HG03159 (cell line): ENCODE data around the gene ARHGEF4.
"Not testable (repeated sequence)": the region's sequence is repeated elsewhere in the genome, so short reads cannot be mapped to it uniquely, and the experiment has no call there.

ENCODE experiments used
- ATAC-seq: cut with Tn5 transposase; IDR thresholded peaks from one replicate; pipeline ENCODE4 v1.9.1; 2021; ENCODE audit warnings: mild to moderate bottlenecking, moderate library complexity; ENCODE audit not compliant: unreplicated experiment

Gene ARHGEF4

GRCh38 chr2:130966149-130966774, 129.5 kb downstream of the ARHGEF4 start:
- ATAC-seq, result no peak

GRCh38 chr2:130966775-130967490, 130.2 kb downstream of the ARHGEF4 start:
- no peak for ATAC-seq

- ATAC-seq, result peak; percentile 82
These were observed 135.7 kb downstream of the ARHGEF4 start for GRCh38 chr2:130972410-130972809.

- no peak for ATAC-seq
These were observed 139.0 kb downstream of the ARHGEF4 start for GRCh38 chr2:130975729-130976128.

- ATAC-seq, result no peak
These were observed 140.0 kb downstream of the ARHGEF4 start for GRCh38 chr2:130976591-130977237.

- ATAC-seq, result no peak
These were observed 140.8 kb downstream of the ARHGEF4 start for GRCh38 chr2:130977461-130978050.

GRCh38 chr2:130981667-130982066, 145.0 kb downstream of the ARHGEF4 start:
- ATAC-seq, result no peak

GRCh38 chr2:130985206-130985780, 148.6 kb downstream of the ARHGEF4 start:
- no peak for ATAC-seq

GRCh38 chr2:130985831-130986649, 149.3 kb downstream of the ARHGEF4 start:
- ATAC-seq, result no peak

GRCh38 chr2:130986890-130987493, 150.3 kb downstream of the ARHGEF4 start:
- no peak for ATAC-seq

- no peak for ATAC-seq
These were observed 151.1 kb downstream of the ARHGEF4 start for GRCh38 chr2:130987519-130988425.

GRCh38 chr2:130991446-130991845, 154.7 kb downstream of the ARHGEF4 start:
- ATAC-seq, result not testable (repeated sequence)

GRCh38 chr2:130992003-130992402, 155.3 kb downstream of the ARHGEF4 start:
- not testable (repeated sequence) for ATAC-seq

- ATAC-seq, result no peak
These were observed 160.0 kb downstream of the ARHGEF4 start for GRCh38 chr2:130996691-130997090.

- ATAC-seq, result no peak
These were observed 160.5 kb downstream of the ARHGEF4 start for GRCh38 chr2:130997198-130997597.

GRCh38 chr2:130998561-130998960, 161.8 kb downstream of the ARHGEF4 start:
- no peak for ATAC-seq

GRCh38 chr2:131004446-131005209, 167.9 kb downstream of the ARHGEF4 start:
- no peak for ATAC-seq

GRCh38 chr2:131005216-131005935, 168.7 kb downstream of the ARHGEF4 start:
- ATAC-seq, result no peak
